NCI-H2081 treated with DMSO at 0.1 percent for 48 hours (cell line): ENCODE measurements around the gene EDARADD.
A peak's percentile ranks its signal among the peaks of the same experiment; 100 is the strongest.

ENCODE experiments used
- DNase-seq: peaks from one replicate; lab custom pipeline; 2025; lab: John Stamatoyannopoulos, UW

Gene EDARADD

DNA sequence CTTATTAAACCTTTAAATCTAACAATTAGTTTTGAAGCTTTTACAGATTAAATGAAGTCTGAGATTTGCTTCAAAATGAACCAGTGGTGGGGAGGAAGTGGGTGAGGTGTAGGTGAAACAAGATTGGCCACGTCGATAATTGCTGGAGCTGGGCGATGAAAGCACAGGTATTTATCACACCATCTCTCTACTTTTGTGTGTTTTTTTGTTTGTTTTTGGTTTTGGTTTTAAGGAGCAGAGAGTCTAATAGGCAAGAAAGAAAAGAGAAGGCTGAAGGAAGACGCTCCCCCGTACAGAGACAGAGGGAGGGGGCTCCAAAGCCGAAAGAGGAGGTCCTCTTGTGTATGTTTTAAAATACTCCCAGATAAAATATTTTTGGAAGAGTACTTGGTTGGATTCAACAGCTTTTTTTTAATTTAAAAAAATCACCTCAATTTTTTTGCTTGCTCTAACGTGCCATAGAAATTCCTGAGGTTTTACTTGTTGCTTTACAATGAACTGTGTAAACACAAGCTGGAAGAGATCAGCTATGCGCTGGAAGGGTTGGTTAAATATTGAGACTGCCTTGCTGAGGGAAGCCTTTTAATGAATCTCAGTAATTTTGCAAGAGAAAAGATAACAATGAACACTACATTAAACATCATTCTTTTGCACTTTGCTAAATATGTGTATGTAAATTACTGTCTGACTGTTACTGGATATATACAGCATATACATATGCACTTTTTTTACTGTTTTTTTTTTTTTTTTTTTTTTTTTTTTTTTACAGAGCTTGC, 123.0 kb downstream of the EDARADD start:
- DNase-seq = no peak

DNA sequence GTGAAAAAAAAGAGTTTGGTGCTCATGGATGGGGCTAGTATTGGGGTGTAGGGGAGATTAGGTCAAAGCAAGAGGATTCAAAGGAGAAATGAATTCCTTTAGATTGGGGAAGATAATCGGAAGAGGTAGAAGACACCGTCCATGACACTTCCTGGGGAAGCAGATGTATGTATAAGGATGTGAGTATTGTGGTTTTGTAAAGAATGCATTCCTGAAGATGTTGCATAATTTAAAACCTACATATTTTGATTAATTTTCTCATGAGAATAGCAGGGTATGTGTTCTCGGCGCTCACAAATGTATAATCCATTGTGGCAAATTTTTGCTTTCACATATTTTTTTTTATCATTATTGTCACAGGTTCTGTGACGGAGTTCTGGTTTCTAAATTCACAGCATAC, 124.2 kb downstream of the EDARADD start:
- DNase-seq = no peak

DNA sequence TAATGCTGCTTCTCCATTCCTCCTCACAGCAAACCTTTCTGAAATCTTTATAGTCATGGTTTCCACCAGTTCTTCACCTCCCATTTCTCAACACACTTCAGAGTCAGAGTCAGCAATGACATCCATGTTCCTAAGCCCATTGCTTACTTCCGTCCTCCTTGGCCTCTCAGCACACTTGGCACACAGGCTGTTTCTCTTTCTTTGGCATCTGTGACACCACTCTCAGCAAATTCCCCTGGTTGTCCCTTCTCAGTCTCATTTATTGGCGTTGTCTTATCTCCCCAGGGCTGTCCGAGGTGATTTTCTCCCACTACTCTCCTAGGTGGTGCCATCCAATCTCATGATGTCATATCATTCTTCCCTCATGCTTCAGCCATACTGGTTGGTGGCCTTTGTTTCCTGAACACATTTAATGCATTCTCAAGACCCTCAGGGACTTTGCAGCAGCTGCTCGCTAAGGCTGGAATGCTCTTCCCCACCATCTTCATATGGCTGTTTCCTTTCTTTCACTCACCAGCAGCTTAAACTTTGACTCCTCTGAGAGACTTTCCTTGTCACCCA, 126.4 kb downstream of the EDARADD start:
- DNase-seq = no peak

DNA sequence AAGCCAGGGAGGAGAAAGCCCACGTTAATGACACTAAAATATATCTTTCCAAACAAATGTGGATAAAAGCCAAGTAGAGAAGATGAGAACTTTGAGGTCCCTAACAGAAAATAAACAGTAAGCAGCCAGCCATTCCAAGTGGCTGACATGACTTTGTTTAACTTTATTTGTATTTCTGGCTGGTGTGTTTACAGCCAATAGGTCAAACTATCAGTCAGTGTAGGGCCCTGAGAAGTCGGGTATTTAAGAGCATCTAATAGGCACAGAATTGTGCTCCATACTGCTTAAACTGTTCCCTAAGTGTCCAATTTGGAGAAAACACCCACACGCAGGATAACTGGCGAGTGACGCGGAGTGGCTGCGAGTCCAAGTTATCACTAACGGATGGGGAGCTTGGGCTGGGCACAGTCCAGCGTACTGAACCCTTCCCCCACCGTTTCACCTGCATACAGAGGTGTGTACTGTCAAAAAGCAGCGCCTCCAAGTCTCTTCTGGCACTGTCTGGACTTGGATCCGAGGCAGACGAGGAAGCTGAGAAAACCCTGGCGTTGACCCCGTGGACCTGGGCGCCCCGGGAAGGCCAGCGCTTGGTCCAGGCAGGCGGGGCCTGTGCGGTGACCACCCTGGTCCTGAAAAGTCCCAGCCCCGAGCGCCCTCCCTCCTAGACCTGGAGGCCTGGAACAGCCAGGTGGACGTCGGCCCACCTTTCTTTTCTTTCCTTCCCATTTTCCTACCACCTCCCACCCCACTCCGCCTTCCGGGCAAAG, 129.0 kb downstream of the EDARADD start:
- DNase-seq = no peak

DNA sequence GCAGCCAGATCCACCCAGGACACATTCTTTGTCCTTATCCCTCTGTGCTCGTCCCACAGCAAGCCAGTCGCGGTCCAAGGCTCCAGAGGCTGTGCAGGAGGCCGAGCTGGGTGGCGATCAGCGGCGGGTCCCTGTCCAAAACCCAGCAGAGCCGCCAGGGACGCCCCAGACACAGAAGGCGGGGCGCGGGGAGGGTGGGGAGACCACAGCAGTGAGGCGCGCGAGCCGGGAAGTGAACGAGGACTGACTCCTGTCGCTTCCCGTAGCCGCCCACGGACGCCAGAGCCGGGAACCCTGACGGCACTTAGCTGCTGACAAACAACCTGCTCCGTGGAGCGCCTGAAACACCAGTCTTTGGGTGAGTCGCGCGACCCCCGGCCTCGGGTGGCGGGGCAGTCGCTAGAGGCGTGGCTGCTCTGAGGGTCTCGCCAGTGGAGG, 129.6 kb downstream of the EDARADD start, which contains the start of gene LGALS8:
LGALS8 (plus strand) TSS at position 279 of the 438 bp plus-strand sequence. CDS start 2,089 bp downstream, outside the sequence.
- DNase-seq = peak; percentile 53

DNA sequence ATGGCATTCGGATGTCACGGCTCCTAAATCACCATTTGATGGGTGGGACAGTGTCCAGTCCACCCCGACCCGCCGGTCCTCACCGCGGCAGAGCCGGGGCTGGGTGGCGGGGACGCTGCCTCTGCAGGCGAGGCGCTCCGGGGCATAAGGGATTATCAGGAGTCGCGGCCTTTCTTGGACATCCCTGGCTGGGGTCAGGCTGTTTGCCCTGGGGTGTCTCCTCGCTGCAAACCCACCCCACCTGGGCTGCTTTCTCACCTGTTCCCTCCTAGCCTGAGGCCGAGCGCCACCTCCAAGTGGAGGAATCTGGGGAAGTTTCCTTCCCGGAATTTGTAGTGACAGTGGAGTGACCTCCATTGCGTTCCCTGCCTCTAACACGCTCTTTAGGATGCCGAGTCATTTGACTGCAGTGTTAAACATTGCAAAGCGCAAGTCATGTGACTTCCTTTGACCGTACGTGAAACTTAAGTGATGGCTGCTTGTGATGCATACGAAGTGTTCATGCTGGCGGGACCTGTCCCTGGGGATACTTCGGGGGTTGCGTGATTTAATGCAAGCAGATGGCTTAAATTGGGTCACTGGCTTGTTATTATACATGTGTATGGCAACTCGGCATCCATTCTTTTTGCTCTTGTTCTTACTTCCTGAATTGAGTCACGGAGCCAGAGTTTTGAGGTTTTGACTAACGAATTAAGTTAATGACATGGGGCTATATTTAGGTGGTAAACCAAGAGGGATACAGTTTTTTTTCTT, 130.2 kb downstream of the EDARADD start:
- DNase-seq = peak; percentile 77

DNA sequence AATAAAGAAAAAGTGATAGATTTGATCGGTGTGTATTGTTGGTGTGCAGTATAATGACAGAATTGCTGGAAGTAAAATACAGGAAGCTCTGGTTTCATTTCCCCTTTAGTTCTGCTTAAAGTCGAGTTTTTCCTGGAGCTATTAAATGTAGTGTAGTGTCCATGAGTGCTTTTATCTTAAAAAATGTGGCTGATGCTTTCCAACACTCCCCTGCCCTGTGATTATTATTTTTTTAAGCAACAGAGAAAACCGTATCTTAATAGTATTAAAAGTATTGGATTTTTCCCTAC, 130.8 kb downstream of the EDARADD start:
- no peak for DNase-seq

DNA sequence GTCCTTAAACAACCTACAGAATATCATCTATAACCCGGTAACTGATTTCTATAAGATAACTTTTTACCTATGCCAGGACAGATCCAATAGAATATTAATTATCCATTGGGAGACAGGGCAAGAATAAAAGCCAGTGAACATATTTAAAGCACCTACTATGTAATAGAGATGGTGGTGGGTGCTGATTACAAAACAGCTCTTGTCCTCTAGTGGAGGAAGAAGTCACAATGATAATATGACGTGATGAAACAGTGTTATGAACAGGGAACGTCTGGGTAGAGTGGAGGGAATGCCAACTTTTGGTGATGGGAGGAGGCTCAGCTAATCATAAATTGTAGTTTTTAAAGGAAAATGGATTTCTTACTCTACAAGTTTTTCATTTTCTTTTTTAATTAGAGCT, 132.0 kb downstream of the EDARADD start:
- DNase-seq = no peak

DNA sequence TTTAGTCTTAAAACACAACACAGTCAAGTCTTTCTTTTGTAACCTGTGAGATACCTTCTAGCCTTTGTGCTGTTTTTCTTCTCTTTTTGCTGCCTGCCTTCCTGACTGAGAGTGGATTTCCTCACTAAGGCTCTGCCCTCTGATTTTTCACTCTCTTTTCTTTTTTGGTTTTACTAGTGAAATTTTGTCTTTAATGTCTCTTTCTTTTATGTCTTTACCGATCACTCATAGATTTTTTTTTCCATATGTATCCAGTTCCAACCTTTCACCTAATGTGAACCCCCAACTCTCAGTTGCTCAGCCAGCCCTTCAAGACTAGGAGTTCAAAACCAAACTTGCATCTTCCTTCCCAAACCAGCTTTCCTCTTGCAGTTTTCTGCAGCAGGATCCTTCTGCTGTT, 136.2 kb downstream of the EDARADD start:
- DNase-seq = no peak

DNA sequence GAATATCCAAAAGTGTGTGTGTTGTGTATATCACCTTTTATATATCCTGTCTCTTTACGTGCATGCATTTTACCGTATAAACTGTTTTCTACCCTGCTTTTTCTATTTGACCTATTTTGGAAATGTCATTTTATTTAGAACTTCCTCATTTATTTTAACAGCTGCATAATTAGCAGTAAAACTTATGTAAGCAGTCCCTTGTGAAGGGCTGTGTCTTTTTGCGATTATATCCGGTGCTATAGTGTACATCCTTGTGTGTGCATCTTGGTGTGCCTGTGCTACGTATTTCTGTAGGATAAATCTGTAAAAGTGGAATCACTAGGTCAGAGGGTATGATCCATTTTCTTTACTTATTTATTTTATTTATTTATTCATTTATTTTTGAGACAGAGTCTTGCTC, 136.9 kb downstream of the EDARADD start:
- DNase-seq = no peak

DNA sequence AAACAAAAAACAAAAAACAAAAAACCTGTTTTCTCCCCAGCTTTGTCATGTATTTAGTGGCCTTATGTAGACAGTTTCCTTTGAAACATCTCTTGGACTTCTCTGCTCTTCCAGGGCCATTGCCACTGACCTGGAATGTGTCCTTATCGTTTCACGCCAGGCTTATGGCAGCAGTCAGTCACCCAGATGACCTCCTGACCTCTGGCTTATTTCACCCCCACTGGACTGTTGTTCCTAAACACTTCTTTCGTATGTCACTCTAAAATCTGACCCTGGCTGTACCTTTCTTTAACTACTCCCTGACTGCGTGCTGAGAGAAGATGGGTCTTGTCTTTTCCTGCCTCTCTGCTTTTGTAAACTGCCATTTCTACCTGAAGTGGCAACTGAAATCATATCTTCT, 138.8 kb downstream of the EDARADD start:
- no peak for DNase-seq

DNA sequence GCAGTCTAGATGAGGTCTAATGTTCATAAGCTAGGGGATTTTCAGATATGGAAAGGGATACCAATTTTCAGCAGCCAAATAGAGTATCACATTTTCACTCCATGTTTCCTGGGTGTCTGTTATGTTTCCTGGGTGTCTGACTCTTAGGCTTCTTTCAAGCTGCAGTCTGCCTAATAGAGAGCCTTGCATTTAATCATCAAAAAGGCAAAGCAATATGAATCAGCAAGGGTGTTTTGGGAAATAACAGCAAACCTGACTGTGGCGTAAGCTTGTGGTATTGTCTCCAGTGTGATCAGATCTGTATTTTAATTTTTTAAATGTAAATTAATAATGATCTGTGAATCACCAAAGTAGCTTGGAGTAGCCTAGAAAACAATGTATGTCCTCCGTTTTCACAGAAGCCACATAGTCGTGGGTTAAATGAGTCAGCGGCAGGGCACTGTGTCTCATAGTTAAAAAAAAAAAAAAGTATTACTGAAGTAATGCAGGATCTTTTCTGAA, 140.1 kb downstream of the EDARADD start:
- no peak for DNase-seq
